Loucy (cell line): ENCODE measurements around the gene STT3B.

Source experiments
- H2AFZ ChIP-seq: fragments of 200-600 bp; sonication (generic); 2 replicates; pipeline ENCODE4 v1.6.0; 2016; ENCODE audit warnings: antibody characterized with exemption, mild to moderate bottlenecking, low read length, moderate library complexity
- H3F3A ChIP-seq: fragments of 200-600 bp; 2 replicates; pipeline ENCODE4 v1.6.0; 2016; ENCODE audit warnings: antibody characterized with exemption, low read depth, mild to moderate bottlenecking
- H3K27me3 ChIP-seq: fragments of 200-600 bp; sonication (generic); 2 replicates; pipeline ENCODE4 v1.6.1; 2014; ENCODE audit warnings: low read length, mild to moderate bottlenecking; ENCODE audit not compliant: insufficient read depth, poor library complexity, severe bottlenecking
- H3K36me3 ChIP-seq: fragments of 200-600 bp; sonication (generic); 2 replicates; pipeline ENCODE4 v1.6.1; 2016; ENCODE audit warnings: low read length; ENCODE audit not compliant: insufficient read depth
- H3K4me1 ChIP-seq: fragments of 200-600 bp; sonication (generic); 2 replicates; pipeline ENCODE4 v1.5.1; 2014; ENCODE audit warnings: low read length, mild to moderate bottlenecking; ENCODE audit not compliant: insufficient read depth, poor library complexity, severe bottlenecking
- H3K4me2 ChIP-seq: fragments of 200-600 bp; sonication (generic); 2 replicates; pipeline ENCODE4 v1.6.0; 2014; ENCODE audit warnings: antibody characterized with exemption, low read length, low read depth, mild to moderate bottlenecking; ENCODE audit not compliant: poor library complexity, severe bottlenecking
- H3K4me3 ChIP-seq: fragments of 200-600 bp; sonication (generic); 2 replicates; pipeline ENCODE4 v1.5.1; 2014; ENCODE audit warnings: low read length, mild to moderate bottlenecking, mixed read lengths; ENCODE audit not compliant: poor library complexity, severe bottlenecking
- H3K79me2 ChIP-seq: fragments of 200-600 bp; sonication (generic); 2 replicates; pipeline ENCODE4 v1.6.1; 2014; ENCODE audit warnings: low read length; ENCODE audit not compliant: insufficient read depth
- H3K9ac ChIP-seq: fragments of 200-600 bp; sonication (generic); 2 replicates; pipeline ENCODE4 v1.6.0; 2014; ENCODE audit warnings: mild to moderate bottlenecking, low read depth, low read length, moderate library complexity; ENCODE audit not compliant: poor library complexity, severe bottlenecking
- H3K9me2 ChIP-seq: fragments of 200-600 bp; sonication (generic); replicated peaks from 2 replicates; pipeline ENCODE4 v1.6.1; 2016; ENCODE audit warnings: low read depth, low read length, mixed read lengths
- H3K9me3 ChIP-seq: fragments of 200-600 bp; sonication (generic); 2 replicates; pipeline ENCODE4 v1.6.1; 2014; ENCODE audit warnings: mild to moderate bottlenecking, antibody characterized with exemption, low read length, low read depth; ENCODE audit not compliant: insufficient read depth
- H4K20me1 ChIP-seq: fragments of 200-600 bp; sonication (generic); 2 replicates; pipeline ENCODE4 v1.6.0; 2014; ENCODE audit warnings: antibody characterized with exemption, low read length, mild to moderate bottlenecking; ENCODE audit not compliant: insufficient read depth, poor library complexity, severe bottlenecking
- EZH2phosphoT487 ChIP-seq: fragments of 200-600 bp; IDR thresholded peaks from 2 replicates; pipeline ENCODE4 v1.6.1; 2018; ENCODE audit warnings: antibody characterized with exemption, mild to moderate bottlenecking, moderate library complexity, borderline replicate concordance
- TF ChIP-seq, protein P1 (sequence below): fragments of 200-600 bp; sonication (generic); conservative IDR thresholded peaks from 2 replicates; pipeline ENCODE4 v1.5.1; 2014; ENCODE audit warnings: mild to moderate bottlenecking, antibody characterized with exemption, low read length

STT3B gene

GRCh38 chr3:31498791-31499190 lies 33.9 kb upstream of the STT3B start:
- H3K9me2 ChIP-seq = no peaks in the 10 kb centered on the region
- no peaks in the 10 kb centered on the region for H3K27me3 ChIP-seq
- H3K4me1 ChIP-seq = peaks cover 20% of the 10 kb centered on the region
- no peak overlapping the region for H2AFZ ChIP-seq
- no peaks in the 10 kb centered on the region for H3K79me2 ChIP-seq
- H3K9me3 ChIP-seq = no peaks in the 10 kb centered on the region
- no peaks in the 10 kb centered on the region for H3K36me3 ChIP-seq
- H3F3A ChIP-seq = no peaks in the 10 kb centered on the region
- H3K4me3 ChIP-seq = no peak overlapping the region
- TF ChIP-seq EZH2phosphoT487 = no peak
- TF ChIP-seq, protein P1, sequence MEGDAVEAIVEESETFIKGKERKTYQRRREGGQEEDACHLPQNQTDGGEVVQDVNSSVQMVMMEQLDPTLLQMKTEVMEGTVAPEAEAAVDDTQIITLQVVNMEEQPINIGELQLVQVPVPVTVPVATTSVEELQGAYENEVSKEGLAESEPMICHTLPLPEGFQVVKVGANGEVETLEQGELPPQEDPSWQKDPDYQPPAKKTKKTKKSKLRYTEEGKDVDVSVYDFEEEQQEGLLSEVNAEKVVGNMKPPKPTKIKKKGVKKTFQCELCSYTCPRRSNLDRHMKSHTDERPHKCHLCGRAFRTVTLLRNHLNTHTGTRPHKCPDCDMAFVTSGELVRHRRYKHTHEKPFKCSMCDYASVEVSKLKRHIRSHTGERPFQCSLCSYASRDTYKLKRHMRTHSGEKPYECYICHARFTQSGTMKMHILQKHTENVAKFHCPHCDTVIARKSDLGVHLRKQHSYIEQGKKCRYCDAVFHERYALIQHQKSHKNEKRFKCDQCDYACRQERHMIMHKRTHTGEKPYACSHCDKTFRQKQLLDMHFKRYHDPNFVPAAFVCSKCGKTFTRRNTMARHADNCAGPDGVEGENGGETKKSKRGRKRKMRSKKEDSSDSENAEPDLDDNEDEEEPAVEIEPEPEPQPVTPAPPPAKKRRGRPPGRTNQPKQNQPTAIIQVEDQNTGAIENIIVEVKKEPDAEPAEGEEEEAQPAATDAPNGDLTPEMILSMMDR = no peak
- H3K9ac ChIP-seq = no peak overlapping the region
- H3K4me2 ChIP-seq = no peak overlapping the region
- H4K20me1 ChIP-seq = no peaks in the 10 kb centered on the region

GRCh38 chr3:31499281-31499680 lies 33.4 kb upstream of the STT3B start:
- Histone ChIP-seq H3K79me2 (no peaks in the 10 kb centered on the region), H3K9ac (no peak overlapping the region), H4K20me1 (no peaks in the 10 kb centered on the region), H2AFZ (no peak overlapping the region), H3F3A (no peaks in the 10 kb centered on the region), H3K36me3 (no peaks in the 10 kb centered on the region), H3K9me2 (no peaks in the 10 kb centered on the region), H3K4me1 (peaks cover 20% of the 10 kb centered on the region), H3K27me3 (no peaks in the 10 kb centered on the region), H3K9me3 (no peaks in the 10 kb centered on the region), H3K4me2 (no peak overlapping the region), H3K4me3 (no peak overlapping the region)
- TF ChIP-seq, protein P1 = no peak
- TF ChIP-seq EZH2phosphoT487 = no peak

- Histone ChIP-seq H3K4me2 (no peak overlapping the region), H3K9ac (no peak overlapping the region), H3F3A (no peaks in the 10 kb centered on the region), H3K27me3 (no peaks in the 10 kb centered on the region), H3K9me2 (no peaks in the 10 kb centered on the region), H3K36me3 (no peaks in the 10 kb centered on the region), H3K9me3 (no peaks in the 10 kb centered on the region), H3K79me2 (no peaks in the 10 kb centered on the region), H3K4me1 (peaks cover 36% of the 10 kb centered on the region), H2AFZ (no peak overlapping the region), H3K4me3 (no peak overlapping the region), H4K20me1 (no peaks in the 10 kb centered on the region)
- TF ChIP-seq EZH2phosphoT487 = no peak
- TF ChIP-seq, protein P1 = no peak
Observed at GRCh38 chr3:31502803-31503221, 29.9 kb upstream of the STT3B start.
